K562 (cell line): ENCODE measurements around the gene MAP3K2. TPM values are rescaled to one million over a fixed set of nuclear protein-coding genes. Genes with fewer than 3 reads are reported as not detected.

Experiments used
- HDAC1 ChIP-seq, 2 experiments: fragments of 450-650 bp; IDR thresholded peaks; 2 replicates each; pipeline ENCODE4 v1.6.1; 2016 to 2017; ENCODE audit warnings: inconsistent platforms in 1 of 2, mild to moderate bottlenecking in 1 of 2, moderate library complexity in 1 of 2
- KLF13 ChIP-seq: fragments of 450-650 bp; IDR thresholded peaks from 2 replicates; pipeline ENCODE4 v1.6.1; 2016; ENCODE audit warnings: missing genetic modification characterization, low read depth, mild to moderate bottlenecking, missing compliant biosample characterization, moderate library complexity, borderline replicate concordance
- NFATC3 ChIP-seq: fragments of 450-650 bp; IDR thresholded peaks from 2 replicates; pipeline ENCODE4 v1.6.1; 2017; ENCODE audit warnings: mild to moderate bottlenecking
- PRPF4 ChIP-seq: fragments of 200-400 bp; formaldehyde crosslinking; IDR thresholded peaks from one replicate; pipeline ENCODE4 v1.6.1; 2017; ENCODE audit warnings: low read length, low read depth, mild to moderate bottlenecking; ENCODE audit not compliant: insufficient read depth, poor library complexity, severe bottlenecking
- STAG1 ChIP-seq: sonication (generic); formaldehyde crosslinking; IDR thresholded peaks from 2 replicates; pipeline ENCODE4 v1.5.0; 2020; ENCODE audit warnings: missing genetic modification reagents, borderline replicate concordance
- ZNF253 ChIP-seq: fragments of 250-450 bp; sonication (Bioruptor Pico); conservative IDR thresholded peaks from 2 replicates; pipeline ENCODE4 v1.6.1; 2021; ENCODE audit warnings: mild to moderate bottlenecking
- ZNF644 ChIP-seq: fragments of 200-800 bp; sonication (Bioruptor generic); IDR thresholded peaks from 2 replicates; pipeline ENCODE4 v1.6.1; 2016; ENCODE audit warnings: low read depth, missing genetic modification characterization, missing compliant biosample characterization
- ZNF696 ChIP-seq: fragments of 250-450 bp; sonication (Bioruptor Pico); conservative IDR thresholded peaks from 2 replicates; pipeline ENCODE4 v1.4.0; 2020; ENCODE audit warnings: mild to moderate bottlenecking, moderate library complexity
- polyA plus RNA-seq, 8 experiments: library from polyadenylated mRNA; depleted of rRNA in 4 of 8; stranded (reverse) in 5 of 8; unstranded in 3 of 8; fragments of >200 nt; fragmentation: Nextera tagmentation in 2 of 8; fragmentation: Illumina TruSeq in 1 of 8; extraction: Ambion mirVana in 2 of 8; extraction: Trizol in 1 of 8; gene quantifications; 2 replicates each; pipeline versions ENCODE4 v1.2.1 to v1.2.3, GENCODE V29; 2011 to 2014; ENCODE audit warnings: inconsistent platforms in 1 of 8, missing spikeins in 1 of 8
- total RNA-seq, 7 experiments: library from RNA; depleted of rRNA in 6 of 7; stranded (reverse); fragments of >200 nt in 6 of 7; fragmentation: Illumina TruSeq in 2 of 7; extraction: Trizol in 2 of 7; gene quantifications; 2 replicates each; pipeline versions ENCODE4 v1.2.1 to v1.2.3, GENCODE V29; 2011 to 2021; ENCODE audit warnings: low replicate concordance in 1 of 7
- TF ChIP-seq, protein P1 (sequence below): fragments of 450-650 bp; conservative IDR thresholded peaks from 2 replicates; pipeline ENCODE4 v1.6.1; 2016; ENCODE audit warnings: missing genetic modification characterization, low read depth, mild to moderate bottlenecking, control low read depth, missing compliant biosample characterization
- TF ChIP-seq, protein P2 (sequence below): IDR thresholded peaks from 2 replicates; pipeline ENCODE4 v1.6.1; 2011; ENCODE audit warnings: borderline replicate concordance, low read depth, mild to moderate bottlenecking, moderate library complexity, low read length; ENCODE audit not compliant: insufficient read depth, poor library complexity, severe bottlenecking
- TF ChIP-seq, protein P3 (sequence below): fragments of 200-400 bp; formaldehyde crosslinking; IDR thresholded peaks from 2 replicates; pipeline ENCODE4 v1.6.1; 2017; ENCODE audit warnings: mild to moderate bottlenecking, low read depth, low read length, moderate library complexity
- TF ChIP-seq, protein P4 (sequence below): sonication (generic); formaldehyde crosslinking; IDR thresholded peaks from 2 replicates; pipeline ENCODE4 v1.8.0; 2022; ENCODE audit warnings: mild to moderate bottlenecking, missing genetic modification reagents
- TF ChIP-seq, protein P5 (sequence below), 3 experiments: IDR thresholded peaks in 2 of 3; conservative IDR thresholded peaks in 1 of 3; 2 replicates each; pipeline ENCODE4 v1.5.1; 2011 to 2012; ENCODE audit warnings: low read length in 3 of 3, mild to moderate bottlenecking in 3 of 3, control low read depth in 2 of 3, improper control_type of control experiment in 1 of 3, inconsistent platforms in 1 of 3, low read depth in 1 of 3, mixed read lengths in 1 of 3, moderate library complexity in 1 of 3; ENCODE audit not compliant: insufficient read depth in 2 of 3

The MAP3K2 gene
- total and polyA plus RNA-seq, 9 of the 15 experiments (the other 6 are each of a cell fraction or from before 2014, with no cell fraction given) = 1.2 to 14.2 (median 5.7) TPM

DNA sequence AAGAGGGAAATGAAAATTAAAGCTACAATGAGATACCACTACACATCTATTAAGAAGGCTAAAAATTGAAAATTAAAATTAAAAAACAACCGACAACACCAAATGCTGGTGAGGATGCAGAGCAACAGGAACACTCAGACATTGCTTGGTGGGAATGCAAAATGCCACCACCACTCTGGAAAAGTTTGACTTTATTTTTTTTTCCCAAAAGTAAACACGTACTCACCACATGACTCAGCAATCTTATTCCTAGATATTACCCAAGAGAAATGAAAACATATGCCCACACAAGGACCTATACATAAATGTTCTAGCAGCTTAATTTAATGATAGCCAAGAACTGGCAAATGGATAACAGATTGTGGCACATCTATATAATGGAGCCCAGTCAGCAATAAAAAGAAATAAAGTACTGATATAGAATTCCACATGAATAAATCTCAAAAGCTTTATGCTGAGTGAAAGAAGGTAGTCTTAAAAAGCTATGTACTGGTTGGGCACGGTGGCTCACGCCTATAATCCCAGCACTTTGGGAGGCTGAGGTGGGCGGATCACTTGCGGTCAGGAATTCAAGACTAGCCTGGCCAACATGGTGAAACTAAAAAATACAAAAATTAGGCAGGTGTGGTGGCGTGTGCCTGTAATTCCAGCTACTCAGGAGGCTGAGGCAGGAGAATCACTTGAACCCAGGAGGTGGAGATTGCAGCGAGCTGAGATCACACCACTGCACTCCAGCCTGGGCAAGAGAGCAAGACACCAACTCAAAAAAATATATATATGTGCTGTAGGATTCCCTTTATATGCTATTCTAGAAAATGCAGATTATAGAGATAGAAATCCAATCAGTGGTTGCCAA lies 26.2 kb upstream of the MAP3K2 start (continued):
- TF ChIP-seq KLF13 (no peak), STAG1 (CRISPR knock-in tag) (no peak), ZNF644 (no peak), ZNF253 (CRISPR knock-in tag) (no peak), PRPF4 (no peak), ZNF696 (CRISPR knock-in tag) (no peak), HDAC1 (IDR thresholded peaks at IDR 0.05) (no peak), NFATC3 (no peak)
- TF ChIP-seq, protein P1, sequence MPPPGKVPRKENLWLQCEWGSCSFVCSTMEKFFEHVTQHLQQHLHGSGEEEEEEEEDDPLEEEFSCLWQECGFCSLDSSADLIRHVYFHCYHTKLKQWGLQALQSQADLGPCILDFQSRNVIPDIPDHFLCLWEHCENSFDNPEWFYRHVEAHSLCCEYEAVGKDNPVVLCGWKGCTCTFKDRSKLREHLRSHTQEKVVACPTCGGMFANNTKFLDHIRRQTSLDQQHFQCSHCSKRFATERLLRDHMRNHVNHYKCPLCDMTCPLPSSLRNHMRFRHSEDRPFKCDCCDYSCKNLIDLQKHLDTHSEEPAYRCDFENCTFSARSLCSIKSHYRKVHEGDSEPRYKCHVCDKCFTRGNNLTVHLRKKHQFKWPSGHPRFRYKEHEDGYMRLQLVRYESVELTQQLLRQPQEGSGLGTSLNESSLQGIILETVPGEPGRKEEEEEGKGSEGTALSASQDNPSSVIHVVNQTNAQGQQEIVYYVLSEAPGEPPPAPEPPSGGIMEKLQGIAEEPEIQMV (tag) = no peak
- TF ChIP-seq, protein P2, sequence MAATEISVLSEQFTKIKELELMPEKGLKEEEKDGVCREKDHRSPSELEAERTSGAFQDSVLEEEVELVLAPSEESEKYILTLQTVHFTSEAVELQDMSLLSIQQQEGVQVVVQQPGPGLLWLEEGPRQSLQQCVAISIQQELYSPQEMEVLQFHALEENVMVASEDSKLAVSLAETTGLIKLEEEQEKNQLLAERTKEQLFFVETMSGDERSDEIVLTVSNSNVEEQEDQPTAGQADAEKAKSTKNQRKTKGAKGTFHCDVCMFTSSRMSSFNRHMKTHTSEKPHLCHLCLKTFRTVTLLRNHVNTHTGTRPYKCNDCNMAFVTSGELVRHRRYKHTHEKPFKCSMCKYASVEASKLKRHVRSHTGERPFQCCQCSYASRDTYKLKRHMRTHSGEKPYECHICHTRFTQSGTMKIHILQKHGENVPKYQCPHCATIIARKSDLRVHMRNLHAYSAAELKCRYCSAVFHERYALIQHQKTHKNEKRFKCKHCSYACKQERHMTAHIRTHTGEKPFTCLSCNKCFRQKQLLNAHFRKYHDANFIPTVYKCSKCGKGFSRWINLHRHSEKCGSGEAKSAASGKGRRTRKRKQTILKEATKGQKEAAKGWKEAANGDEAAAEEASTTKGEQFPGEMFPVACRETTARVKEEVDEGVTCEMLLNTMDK = no peak
- TF ChIP-seq, protein P3, sequence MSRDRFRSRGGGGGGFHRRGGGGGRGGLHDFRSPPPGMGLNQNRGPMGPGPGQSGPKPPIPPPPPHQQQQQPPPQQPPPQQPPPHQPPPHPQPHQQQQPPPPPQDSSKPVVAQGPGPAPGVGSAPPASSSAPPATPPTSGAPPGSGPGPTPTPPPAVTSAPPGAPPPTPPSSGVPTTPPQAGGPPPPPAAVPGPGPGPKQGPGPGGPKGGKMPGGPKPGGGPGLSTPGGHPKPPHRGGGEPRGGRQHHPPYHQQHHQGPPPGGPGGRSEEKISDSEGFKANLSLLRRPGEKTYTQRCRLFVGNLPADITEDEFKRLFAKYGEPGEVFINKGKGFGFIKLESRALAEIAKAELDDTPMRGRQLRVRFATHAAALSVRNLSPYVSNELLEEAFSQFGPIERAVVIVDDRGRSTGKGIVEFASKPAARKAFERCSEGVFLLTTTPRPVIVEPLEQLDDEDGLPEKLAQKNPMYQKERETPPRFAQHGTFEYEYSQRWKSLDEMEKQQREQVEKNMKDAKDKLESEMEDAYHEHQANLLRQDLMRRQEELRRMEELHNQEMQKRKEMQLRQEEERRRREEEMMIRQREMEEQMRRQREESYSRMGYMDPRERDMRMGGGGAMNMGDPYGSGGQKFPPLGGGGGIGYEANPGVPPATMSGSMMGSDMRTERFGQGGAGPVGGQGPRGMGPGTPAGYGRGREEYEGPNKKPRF = no peak
- TF ChIP-seq, protein P4, sequence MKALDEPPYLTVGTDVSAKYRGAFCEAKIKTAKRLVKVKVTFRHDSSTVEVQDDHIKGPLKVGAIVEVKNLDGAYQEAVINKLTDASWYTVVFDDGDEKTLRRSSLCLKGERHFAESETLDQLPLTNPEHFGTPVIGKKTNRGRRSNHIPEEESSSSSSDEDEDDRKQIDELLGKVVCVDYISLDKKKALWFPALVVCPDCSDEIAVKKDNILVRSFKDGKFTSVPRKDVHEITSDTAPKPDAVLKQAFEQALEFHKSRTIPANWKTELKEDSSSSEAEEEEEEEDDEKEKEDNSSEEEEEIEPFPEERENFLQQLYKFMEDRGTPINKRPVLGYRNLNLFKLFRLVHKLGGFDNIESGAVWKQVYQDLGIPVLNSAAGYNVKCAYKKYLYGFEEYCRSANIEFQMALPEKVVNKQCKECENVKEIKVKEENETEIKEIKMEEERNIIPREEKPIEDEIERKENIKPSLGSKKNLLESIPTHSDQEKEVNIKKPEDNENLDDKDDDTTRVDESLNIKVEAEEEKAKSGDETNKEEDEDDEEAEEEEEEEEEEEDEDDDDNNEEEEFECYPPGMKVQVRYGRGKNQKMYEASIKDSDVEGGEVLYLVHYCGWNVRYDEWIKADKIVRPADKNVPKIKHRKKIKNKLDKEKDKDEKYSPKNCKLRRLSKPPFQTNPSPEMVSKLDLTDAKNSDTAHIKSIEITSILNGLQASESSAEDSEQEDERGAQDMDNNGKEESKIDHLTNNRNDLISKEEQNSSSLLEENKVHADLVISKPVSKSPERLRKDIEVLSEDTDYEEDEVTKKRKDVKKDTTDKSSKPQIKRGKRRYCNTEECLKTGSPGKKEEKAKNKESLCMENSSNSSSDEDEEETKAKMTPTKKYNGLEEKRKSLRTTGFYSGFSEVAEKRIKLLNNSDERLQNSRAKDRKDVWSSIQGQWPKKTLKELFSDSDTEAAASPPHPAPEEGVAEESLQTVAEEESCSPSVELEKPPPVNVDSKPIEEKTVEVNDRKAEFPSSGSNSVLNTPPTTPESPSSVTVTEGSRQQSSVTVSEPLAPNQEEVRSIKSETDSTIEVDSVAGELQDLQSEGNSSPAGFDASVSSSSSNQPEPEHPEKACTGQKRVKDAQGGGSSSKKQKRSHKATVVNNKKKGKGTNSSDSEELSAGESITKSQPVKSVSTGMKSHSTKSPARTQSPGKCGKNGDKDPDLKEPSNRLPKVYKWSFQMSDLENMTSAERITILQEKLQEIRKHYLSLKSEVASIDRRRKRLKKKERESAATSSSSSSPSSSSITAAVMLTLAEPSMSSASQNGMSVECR (CRISPR knock-in tag) = no peak
- TF ChIP-seq, protein P5, sequence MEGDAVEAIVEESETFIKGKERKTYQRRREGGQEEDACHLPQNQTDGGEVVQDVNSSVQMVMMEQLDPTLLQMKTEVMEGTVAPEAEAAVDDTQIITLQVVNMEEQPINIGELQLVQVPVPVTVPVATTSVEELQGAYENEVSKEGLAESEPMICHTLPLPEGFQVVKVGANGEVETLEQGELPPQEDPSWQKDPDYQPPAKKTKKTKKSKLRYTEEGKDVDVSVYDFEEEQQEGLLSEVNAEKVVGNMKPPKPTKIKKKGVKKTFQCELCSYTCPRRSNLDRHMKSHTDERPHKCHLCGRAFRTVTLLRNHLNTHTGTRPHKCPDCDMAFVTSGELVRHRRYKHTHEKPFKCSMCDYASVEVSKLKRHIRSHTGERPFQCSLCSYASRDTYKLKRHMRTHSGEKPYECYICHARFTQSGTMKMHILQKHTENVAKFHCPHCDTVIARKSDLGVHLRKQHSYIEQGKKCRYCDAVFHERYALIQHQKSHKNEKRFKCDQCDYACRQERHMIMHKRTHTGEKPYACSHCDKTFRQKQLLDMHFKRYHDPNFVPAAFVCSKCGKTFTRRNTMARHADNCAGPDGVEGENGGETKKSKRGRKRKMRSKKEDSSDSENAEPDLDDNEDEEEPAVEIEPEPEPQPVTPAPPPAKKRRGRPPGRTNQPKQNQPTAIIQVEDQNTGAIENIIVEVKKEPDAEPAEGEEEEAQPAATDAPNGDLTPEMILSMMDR (IDR thresholded peaks at IDR 0.05 in 2 of 3, conservative IDR thresholded peaks at IDR 0.05 in 1 of 3; ENCODE audit: insufficient read depth in 2 of 3, low read depth in 1 of 3, low read length in 3 of 3) = no peak
